Thyroid gland (tissue), 4 donors: ENCODE results near the gene SLC24A1.

Experiments used
- POLR2A ChIP-seq, 2 donors: fragments of 450-650 bp; IDR thresholded peaks; one replicate each; pipeline ENCODE4 v1.6.1; 2017; ENCODE audit warnings: antibody characterized with exemption in 2 of 2, mild to moderate bottlenecking in 2 of 2, moderate library complexity in 1 of 2
- TF ChIP-seq, protein P1 (sequence below), 6 experiments: fragments of 200-600 bp in 3 of 6; fragments of 450-650 bp in 3 of 6; sonication (generic) in 3 of 6; IDR thresholded peaks; one replicate each; pipeline ENCODE4 v1.5.1; 2016 to 2019; ENCODE audit warnings: antibody characterized with exemption in 6 of 6, mild to moderate bottlenecking in 2 of 6, inconsistent platforms in 1 of 6, moderate library complexity in 1 of 6

DNA sequence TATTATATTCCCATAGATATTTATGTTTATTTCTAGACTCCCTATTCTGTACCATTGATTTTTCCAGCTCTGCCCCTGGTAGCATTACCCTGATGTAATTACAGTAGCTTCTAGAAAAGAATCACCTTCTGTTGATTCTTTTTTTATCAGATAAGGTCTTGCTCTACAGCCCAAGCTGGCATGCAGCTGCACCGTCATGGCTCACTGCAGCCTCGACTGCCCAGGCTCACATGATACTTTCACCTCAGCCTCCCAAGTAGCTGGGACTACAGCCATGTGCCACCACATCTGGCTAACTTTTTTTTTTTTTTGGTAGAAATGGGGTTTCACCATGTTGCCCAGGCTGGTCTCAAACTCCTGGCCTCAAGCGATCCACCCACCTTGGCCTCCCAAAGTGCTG is 41.8 kb downstream of the SLC24A1 start:
- TF ChIP-seq, protein P1, sequence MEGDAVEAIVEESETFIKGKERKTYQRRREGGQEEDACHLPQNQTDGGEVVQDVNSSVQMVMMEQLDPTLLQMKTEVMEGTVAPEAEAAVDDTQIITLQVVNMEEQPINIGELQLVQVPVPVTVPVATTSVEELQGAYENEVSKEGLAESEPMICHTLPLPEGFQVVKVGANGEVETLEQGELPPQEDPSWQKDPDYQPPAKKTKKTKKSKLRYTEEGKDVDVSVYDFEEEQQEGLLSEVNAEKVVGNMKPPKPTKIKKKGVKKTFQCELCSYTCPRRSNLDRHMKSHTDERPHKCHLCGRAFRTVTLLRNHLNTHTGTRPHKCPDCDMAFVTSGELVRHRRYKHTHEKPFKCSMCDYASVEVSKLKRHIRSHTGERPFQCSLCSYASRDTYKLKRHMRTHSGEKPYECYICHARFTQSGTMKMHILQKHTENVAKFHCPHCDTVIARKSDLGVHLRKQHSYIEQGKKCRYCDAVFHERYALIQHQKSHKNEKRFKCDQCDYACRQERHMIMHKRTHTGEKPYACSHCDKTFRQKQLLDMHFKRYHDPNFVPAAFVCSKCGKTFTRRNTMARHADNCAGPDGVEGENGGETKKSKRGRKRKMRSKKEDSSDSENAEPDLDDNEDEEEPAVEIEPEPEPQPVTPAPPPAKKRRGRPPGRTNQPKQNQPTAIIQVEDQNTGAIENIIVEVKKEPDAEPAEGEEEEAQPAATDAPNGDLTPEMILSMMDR (IDR thresholded peaks at IDR 0.05) = no peak
- no peak for TF ChIP-seq POLR2A (IDR thresholded peaks at IDR 0.05)
